Keratinocyte (primary cell): ENCODE data around the gene PLA2G15.

Source experiments
- EZH2 ChIP-seq: IDR thresholded peaks from one replicate; pipeline ENCODE4 v1.6.1; 2012; ENCODE audit warnings: inconsistent platforms, mild to moderate bottlenecking, low read length, moderate library complexity
- TF ChIP-seq, protein P1 (sequence below), 3 experiments: IDR thresholded peaks in 1 of 3; conservative IDR thresholded peaks in 1 of 3; optimal IDR thresholded peaks in 1 of 3; 2 replicates in 2 of 3; 3 replicates in 1 of 3; pipeline versions ENCODE3 to v1.5.1; 2011; ENCODE audit warnings: low read length in 3 of 3, mild to moderate bottlenecking in 3 of 3, moderate library complexity in 2 of 3, control low read depth in 1 of 3, inconsistent platforms in 1 of 3; ENCODE audit not compliant: insufficient read depth in 2 of 3; ENCODE audit errors: extremely low read depth in 1 of 3

GRCh38 chr16:68269793-68270192 lies 24.6 kb downstream of the PLA2G15 start:
- TF ChIP-seq, protein P1, sequence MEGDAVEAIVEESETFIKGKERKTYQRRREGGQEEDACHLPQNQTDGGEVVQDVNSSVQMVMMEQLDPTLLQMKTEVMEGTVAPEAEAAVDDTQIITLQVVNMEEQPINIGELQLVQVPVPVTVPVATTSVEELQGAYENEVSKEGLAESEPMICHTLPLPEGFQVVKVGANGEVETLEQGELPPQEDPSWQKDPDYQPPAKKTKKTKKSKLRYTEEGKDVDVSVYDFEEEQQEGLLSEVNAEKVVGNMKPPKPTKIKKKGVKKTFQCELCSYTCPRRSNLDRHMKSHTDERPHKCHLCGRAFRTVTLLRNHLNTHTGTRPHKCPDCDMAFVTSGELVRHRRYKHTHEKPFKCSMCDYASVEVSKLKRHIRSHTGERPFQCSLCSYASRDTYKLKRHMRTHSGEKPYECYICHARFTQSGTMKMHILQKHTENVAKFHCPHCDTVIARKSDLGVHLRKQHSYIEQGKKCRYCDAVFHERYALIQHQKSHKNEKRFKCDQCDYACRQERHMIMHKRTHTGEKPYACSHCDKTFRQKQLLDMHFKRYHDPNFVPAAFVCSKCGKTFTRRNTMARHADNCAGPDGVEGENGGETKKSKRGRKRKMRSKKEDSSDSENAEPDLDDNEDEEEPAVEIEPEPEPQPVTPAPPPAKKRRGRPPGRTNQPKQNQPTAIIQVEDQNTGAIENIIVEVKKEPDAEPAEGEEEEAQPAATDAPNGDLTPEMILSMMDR (optimal IDR thresholded peaks at IDR 0.05 in 1 of 3, IDR thresholded peaks at IDR 0.05 in 1 of 3, conservative IDR thresholded peaks at IDR 0.05 in 1 of 3; ENCODE audit: extremely low read depth in 1 of 3, insufficient read depth in 2 of 3, low read length in 3 of 3): no peak
- TF ChIP-seq EZH2: no peak
